Ascending aorta (tissue), 2 donors: ENCODE results near the gene ALAD. TPM values are rescaled to one million over a fixed set of nuclear protein-coding genes. Genes with fewer than 3 reads are reported as not detected.
A peak's percentile ranks its signal among the peaks of the same experiment; 100 is the strongest.

ENCODE experiments used
- DNase-seq, 2 donors: peaks; one replicate each; pipeline ENCODE4 v3.0.0-alpha.2; 2019; ENCODE audit warnings: low spot score in 2 of 2
- H3K27ac ChIP-seq, 2 donors: fragments of 200-600 bp; sonication (generic); one replicate each; pipeline ENCODE4 v1.5.1; 2016 to 2017; ENCODE audit warnings: mild to moderate bottlenecking in 1 of 2
- H3K27me3 ChIP-seq: fragments of 200-600 bp; sonication (generic); one replicate; pipeline ENCODE4 v1.5.1; 2017
- H3K36me3 ChIP-seq, 2 donors: fragments of 200-600 bp; sonication (generic); one replicate each; pipeline ENCODE4 v1.5.1; 2016
- H3K4me1 ChIP-seq, 2 donors: fragments of 200-600 bp; sonication (generic); one replicate each; pipeline ENCODE4 v1.5.1; 2016 to 2017; ENCODE audit warnings: mild to moderate bottlenecking in 1 of 2
- H3K4me3 ChIP-seq, 2 donors: fragments of 200-600 bp; sonication (generic); one replicate each; pipeline ENCODE4 v1.5.1; 2016 to 2017; ENCODE audit warnings: mild to moderate bottlenecking in 1 of 2
- H3K9me3 ChIP-seq, 2 donors: fragments of 200-600 bp; sonication (generic); one replicate each; pipeline ENCODE4 v1.5.1; 2016
- CTCF ChIP-seq, 3 experiments: fragments of 200-600 bp in 2 of 3; fragments of 450-650 bp in 1 of 3; sonication (generic) in 2 of 3; IDR thresholded peaks; one replicate each; pipeline ENCODE4 v1.5.1; 2016 to 2019; ENCODE audit warnings: antibody characterized with exemption in 3 of 3, mild to moderate bottlenecking in 1 of 3, moderate library complexity in 1 of 3
- intact Hi-C: fragments of 100-400 bp; cut with DNase I; formaldehyde crosslinking; loops from one replicate; pipeline ENCODE4 v1.15.1; 2023
- total RNA-seq: library from RNA; depleted of rRNA; stranded (reverse); fragments of >200 nt; gene quantifications from one replicate; pipeline ENCODE4 v1.1.0, GENCODE V29; 2016

Gene ALAD
- total RNA-seq, 1 donor from 2014 or later = 71.4 TPM

GRCh38 chr9:113355040-113355596 is 46.0 kb downstream of the ALAD start:
- intact Hi-C loops = no loop called here
- H3K27ac ChIP-seq = no peak overlapping the region
- no peak for TF ChIP-seq CTCF (IDR thresholded peaks at IDR 0.05)
- DNase-seq = no peak
- no peaks in the 10 kb centered on the region for H3K9me3 ChIP-seq
- no peaks in the 10 kb centered on the region for H3K36me3 ChIP-seq
- H3K4me3 ChIP-seq = no peak overlapping the region
- H3K27me3 ChIP-seq = no peaks in the 10 kb centered on the region
- H3K4me1 ChIP-seq = peaks cover 0 to under 1% of the 10 kb centered on the region in 2 donors

- Histone ChIP-seq H3K36me3 (no peaks in the 10 kb centered on the region), H3K27me3 (peaks cover 5% of the 10 kb centered on the region), H3K4me3 (no peak overlapping the region), H3K9me3 (no peaks in the 10 kb centered on the region), H3K27ac (no peak overlapping the region), H3K4me1 (peaks cover 0 to 5% of the 10 kb centered on the region in 2 donors)
- no peak for TF ChIP-seq CTCF (IDR thresholded peaks at IDR 0.05)
- intact Hi-C loops = no loop called here
- peak in 1 of 2 donors; percentile 7 for DNase-seq
Observed at GRCh38 chr9:113352411-113352810, 48.7 kb downstream of the ALAD start.

- Histone ChIP-seq H3K4me1 (peaks cover 0 to 5% of the 10 kb centered on the region in 2 donors), H3K27me3 (peaks cover 5% of the 10 kb centered on the region), H3K4me3 (no peak overlapping the region), H3K36me3 (no peaks in the 10 kb centered on the region), H3K27ac (no peak overlapping the region), H3K9me3 (no peaks in the 10 kb centered on the region)
- TF ChIP-seq CTCF (IDR thresholded peaks at IDR 0.05) = no peak
- intact Hi-C loops = no loop called here
- DNase-seq = peak in 1 of 2 donors; percentile 4
Observed at GRCh38 chr9:113352006-113352405, 49.1 kb downstream of the ALAD start.

- no peaks in the 10 kb centered on the region for H3K9me3 ChIP-seq
- H3K4me1 ChIP-seq = peaks cover 0 to 5% of the 10 kb centered on the region in 2 donors
- no peak for TF ChIP-seq CTCF (IDR thresholded peaks at IDR 0.05)
- intact Hi-C loops = no loop called here
- DNase-seq = peak in 1 of 2 donors; percentile 59
- no peak overlapping the region for H3K4me3 ChIP-seq
- H3K27me3 ChIP-seq = peaks cover 5% of the 10 kb centered on the region
- no peaks in the 10 kb centered on the region for H3K36me3 ChIP-seq
- H3K27ac ChIP-seq = no peak overlapping the region
Observed at GRCh38 chr9:113350937-113351336, 50.1 kb downstream of the ALAD start.

GRCh38 chr9:113350107-113350661 is 50.9 kb downstream of the ALAD start:
- H3K4me3 ChIP-seq = peak overlapping the region; percentile 46 to 63
- peaks cover 5% of the 10 kb centered on the region for H3K27me3 ChIP-seq
- no peaks in the 10 kb centered on the region for H3K36me3 ChIP-seq
- no peak overlapping the region for H3K27ac ChIP-seq
- peaks cover 0 to 5% of the 10 kb centered on the region in 2 donors for H3K4me1 ChIP-seq
- intact Hi-C loops = no loop called here
- no peaks in the 10 kb centered on the region for H3K9me3 ChIP-seq
- no peak for DNase-seq
- no peak for TF ChIP-seq CTCF (IDR thresholded peaks at IDR 0.05)
